C1 segment of cervical spinal cord (tissue), 14 donors: ENCODE results near the gene TTC28.
"Not testable (repeated sequence)": the region's sequence is repeated elsewhere in the genome, so short reads cannot be mapped to it uniquely, and the experiment has no call there.

ENCODE experiments used
- DNase-seq, 14 donors: peaks; one replicate each; lab custom pipeline; 2025; lab: John Stamatoyannopoulos, UW

The TTC28 gene

DNA sequence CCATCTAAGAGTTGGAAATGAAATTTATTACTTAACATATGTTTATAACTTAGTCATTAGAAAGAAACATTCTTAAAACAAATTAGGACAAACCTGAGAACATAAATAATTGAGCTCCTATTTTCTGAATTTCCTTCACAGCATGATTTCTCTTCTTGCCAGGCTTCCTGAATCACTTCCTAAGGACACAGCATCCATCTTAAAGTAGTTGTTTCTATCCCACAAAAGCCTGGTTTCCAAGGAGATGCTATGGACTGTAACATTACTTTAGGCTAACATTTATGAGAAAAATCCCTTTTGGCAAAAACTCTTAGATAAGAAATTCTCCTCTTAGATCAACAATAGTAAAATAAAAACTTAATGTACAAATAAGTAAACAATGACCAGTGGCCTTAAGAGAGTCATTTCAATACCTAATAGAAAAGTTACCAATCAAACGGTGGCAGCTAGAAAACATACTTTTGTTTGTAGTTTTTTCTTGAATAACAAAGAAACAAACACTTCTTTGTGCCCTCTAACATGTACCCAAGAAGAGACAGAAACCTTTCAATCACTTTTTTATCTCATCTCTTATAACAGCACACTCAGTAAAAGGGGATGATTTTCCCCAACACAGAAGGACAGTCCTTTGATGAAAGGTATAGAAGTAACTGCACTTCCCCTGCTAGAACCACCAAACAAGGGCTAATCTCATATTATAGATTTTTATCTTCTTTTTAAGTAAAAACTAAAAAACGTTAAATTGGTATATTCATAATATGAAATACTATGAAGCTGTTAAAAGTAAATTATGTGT, 74.5 kb downstream of the TTC28 start:
- DNase-seq, result no peak

GRCh38 chr22:28601915-28602314, 77.7 kb downstream of the TTC28 start:
- no peak for DNase-seq

GRCh38 chr22:28600546-28601143, 79.0 kb downstream of the TTC28 start:
- peak in 1 of 14 donors; percentile 2 for DNase-seq

GRCh38 chr22:28599693-28600092, 79.9 kb downstream of the TTC28 start:
- no peak for DNase-seq

DNA sequence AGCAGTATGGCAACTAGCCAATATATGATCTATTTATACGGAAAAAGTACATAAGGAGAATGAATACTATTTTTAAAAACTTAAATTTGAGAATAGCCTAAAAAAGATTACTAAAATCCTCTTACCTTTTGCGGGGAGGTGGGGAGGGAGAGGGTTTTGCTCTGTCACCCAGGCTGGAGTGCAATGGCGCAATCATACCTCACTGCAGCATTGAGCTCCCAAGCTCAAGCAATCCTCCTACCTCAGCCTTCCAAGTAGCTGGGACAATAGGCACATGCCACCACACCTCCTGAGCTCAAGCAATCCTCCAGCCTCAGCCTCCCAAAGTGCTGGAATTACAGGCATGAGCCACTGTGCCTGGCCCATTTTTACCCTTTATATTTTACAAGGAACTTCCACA, 82.0 kb downstream of the TTC28 start:
- DNase-seq, result no peak

- DNase-seq, result peak in 1 of 14 donors; percentile 6
These were observed 84.7 kb downstream of the TTC28 start for GRCh38 chr22:28594797-28595462.

GRCh38 chr22:28594076-28594796, 85.4 kb downstream of the TTC28 start:
- DNase-seq, result no peak

DNA sequence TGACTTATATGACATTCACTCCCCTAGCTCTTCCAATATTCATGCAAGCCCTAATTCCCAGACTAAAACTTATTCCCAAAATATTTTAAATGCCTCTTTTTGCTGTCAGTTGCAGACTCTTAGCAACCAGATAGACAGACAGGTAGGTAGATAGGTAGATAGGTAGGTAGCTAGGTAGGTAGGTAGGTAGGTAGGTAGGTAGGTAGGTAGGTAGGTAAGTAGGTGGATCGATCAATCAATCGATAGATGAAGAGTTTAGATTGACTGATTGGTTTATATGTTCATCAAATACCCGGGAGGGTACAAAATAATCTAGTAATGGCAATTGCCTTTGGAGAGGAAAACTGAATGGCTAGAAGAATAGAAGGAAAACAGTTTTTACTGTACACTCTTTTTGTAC, 86.3 kb downstream of the TTC28 start:
- no peak for DNase-seq

DNA sequence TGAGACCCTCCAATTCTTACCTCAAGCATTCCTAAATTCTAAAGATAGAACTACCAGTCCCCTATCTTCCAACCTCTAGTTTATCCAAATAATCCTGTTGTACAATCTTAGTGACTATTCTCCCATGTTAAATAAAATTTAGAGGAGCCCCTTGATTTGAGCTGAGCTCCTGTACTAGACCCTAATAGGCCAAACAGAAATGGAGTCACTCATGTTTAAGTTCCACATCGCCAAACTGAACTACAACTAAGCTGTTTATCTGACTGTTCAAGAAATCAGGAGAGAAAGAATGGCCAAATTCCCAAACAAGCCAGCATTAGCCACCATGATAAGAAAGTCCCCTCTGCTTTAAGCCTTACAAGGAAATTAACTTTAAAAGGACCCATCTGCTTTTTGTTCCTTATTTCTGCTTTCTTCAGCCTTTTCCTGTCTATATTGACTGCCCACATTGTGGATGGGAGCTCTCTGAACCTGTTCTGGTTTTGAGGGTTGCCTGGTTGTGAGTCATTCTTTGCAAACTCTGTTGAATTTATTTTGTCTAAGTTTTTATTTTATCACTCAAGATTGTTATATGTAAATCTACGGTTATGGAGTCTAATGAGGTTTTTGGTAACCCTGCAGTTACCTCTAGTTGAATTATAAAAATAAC, 90.4 kb downstream of the TTC28 start:
- DNase-seq, result no peak

DNA sequence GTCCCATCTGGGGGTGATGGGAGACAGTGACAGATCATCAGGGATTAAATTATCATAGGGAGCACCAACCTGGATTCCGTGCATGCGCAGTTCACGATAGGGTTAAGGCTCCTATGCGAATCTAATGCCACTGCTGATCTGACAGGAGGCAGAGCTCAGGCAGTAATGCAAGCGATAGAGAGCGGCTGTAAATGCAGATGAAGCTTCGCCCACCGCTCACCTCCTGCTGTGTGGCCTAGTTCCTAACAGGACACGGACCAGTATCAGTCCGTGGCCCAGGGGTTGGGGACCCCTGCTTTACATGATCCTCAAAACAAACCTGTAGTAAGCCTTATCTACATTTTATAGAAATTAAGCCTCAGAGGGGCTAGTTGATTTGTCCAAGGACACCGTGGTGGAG, 94.3 kb downstream of the TTC28 start:
- no peak for DNase-seq

- DNase-seq, result no peak
These were observed 96.8 kb downstream of the TTC28 start for GRCh38 chr22:28582806-28583205.

DNA sequence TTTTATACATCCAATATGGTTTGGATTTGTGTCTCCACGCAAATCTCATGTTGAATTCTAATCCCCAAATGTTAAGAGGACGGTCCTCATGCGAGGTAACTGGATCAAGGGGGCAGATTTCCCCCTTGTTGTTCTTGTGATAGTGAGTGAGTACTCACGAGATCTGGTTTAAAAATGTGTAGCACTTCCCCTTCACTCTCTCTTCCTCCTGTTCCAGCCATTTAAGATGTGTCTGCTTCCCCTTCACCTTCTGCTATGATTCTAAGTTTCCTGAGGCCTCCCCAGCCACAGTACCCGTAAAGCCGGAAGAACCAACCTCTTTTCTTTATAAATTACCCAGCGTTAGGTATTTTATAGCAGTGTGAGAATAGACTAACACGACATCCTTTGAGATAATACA, 98.6 kb downstream of the TTC28 start:
- DNase-seq, result no peak

- no peak for DNase-seq
These were observed 103.5 kb downstream of the TTC28 start for GRCh38 chr22:28576162-28576561.

- DNase-seq, result no peak
These were observed 105.4 kb downstream of the TTC28 start for GRCh38 chr22:28574159-28574788.

DNA sequence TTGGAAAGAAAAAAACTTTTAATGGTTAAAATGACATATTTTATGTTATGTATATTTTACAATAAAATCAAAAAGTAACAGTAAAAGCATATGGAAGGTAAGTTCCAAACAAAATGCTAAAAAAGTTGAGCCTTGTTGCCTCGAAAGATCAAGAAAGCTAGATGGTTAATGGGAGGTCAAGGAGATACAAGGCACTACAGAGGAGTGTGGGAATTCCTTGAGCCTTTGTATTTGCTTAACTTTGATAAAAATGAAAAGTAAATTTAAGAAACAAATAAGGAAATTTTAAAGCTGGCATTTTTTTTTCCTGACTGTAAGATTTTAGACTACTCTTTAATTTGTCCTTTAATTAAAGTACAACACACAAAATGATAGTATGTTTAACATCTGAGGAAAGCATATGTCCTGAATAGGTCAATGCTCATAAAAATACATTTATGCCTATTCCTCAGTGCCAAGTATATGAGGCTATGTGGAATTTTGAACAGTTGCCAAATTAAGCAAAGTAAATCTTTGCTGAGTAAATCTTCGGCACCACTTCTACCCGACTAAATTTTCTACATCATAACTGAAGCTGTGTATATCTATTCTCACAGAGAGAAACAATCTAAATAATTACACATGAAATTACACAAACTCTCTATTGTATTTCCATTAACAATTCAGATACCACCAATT, 108.8 kb downstream of the TTC28 start:
- DNase-seq, result no peak

- not testable (repeated sequence) for DNase-seq
These were observed 110.7 kb downstream of the TTC28 start for GRCh38 chr22:28568974-28569373.

DNA sequence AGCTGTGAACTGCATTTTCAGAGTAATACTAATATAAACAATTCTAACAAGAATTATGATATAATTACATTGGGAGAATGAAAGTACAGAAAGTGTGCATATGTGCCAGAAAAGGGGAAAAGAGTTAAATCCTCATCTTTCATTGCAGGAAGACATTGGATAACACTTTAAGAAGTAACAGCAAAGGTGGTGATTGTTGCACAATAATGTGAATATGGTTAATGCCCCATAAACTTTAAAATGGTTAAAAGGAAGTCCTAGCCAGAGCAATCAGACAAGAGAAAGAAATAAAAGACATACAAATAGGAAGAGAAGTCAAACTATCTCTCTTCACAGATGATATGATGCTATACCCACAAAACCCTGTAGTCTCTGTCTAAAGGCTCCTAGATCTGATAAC, 111.5 kb downstream of the TTC28 start:
- DNase-seq, result no peak

GRCh38 chr22:28566920-28567499, 112.6 kb downstream of the TTC28 start:
- DNase-seq, result not testable (repeated sequence)

DNA sequence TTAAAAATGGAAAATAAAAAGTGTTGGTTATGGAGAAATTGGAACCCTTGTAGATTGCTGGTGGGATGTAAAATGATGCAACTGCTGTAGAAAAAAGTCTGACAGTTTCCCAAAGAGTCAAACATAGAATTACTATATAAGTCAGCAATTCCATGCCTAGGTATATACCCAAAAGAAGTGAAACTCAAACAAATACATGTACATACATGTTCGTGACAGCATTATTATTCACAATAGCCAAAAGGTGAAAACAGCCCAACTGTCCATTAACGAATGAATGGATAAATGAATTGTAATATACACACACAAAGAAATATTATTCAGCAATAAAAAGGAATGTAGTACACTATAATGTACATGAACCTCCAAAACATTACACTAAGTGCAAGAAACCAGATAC, 116.0 kb downstream of the TTC28 start:
- DNase-seq, result no peak

GRCh38 chr22:28562324-28562723, 117.3 kb downstream of the TTC28 start:
- DNase-seq, result no peak
